Right kidney (tissue), 1 donor: Measurements from ENCODE around the gene RMP24.
A peak's percentile ranks its signal among the peaks of the same experiment; 100 is the strongest.
"Not testable (repeated sequence)": the region's sequence is repeated elsewhere in the genome, so short reads cannot be mapped to it uniquely, and the experiment has no call there.

Experiments used
- DNase-seq: peaks from one replicate; pipeline ENCODE4 v3.0.0-alpha.2; 2016

RMP24 gene

GRCh38 chr18:35972197-35973000 is at the start of gene RMP24:
TSS of gene RMP24 (plus strand) at chr18:35972679.
- DNase-seq: peak; percentile 97

GRCh38 chr18:35923939-35924684 is 48.4 kb upstream of the RMP24 start:
- no peak for DNase-seq

DNA sequence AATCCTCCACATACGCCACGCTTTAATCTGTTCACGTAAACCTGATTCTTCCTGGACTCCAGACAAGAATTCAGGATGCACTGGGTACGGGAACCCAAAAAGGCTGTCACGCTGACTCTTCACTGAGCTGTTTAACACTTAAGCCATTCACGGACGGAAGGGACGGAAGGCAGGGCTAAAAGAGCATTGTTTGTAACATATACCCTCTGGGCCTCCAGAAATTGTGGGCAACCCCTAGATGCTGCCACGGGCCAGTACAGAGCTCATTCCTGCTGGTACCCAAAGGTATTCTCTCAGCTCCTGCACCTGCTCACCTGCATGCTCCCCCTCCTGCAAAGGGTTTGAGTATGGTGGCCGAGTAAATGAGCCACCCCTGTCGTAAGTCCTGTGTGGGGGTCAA is 45.6 kb upstream of the RMP24 start:
- DNase-seq: no peak

DNA sequence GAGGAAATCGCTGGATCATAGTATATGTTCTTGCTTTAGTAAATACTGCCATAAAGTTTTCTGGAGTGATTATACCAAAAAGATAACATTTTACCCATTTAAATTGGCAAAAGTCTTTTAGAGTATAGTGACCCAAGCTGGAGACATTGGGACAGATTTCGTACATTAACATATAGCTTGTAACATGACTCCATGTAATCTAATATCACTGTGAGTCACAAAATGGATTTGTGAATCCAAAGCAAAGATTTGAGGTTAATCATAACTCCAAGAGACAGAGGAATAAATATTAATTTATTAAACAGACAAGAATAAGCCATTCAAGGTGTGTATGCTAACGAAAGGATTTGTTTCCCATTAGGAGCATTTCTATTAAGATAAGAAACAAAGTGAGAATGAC is 45.0 kb upstream of the RMP24 start:
- no peak for DNase-seq

DNA sequence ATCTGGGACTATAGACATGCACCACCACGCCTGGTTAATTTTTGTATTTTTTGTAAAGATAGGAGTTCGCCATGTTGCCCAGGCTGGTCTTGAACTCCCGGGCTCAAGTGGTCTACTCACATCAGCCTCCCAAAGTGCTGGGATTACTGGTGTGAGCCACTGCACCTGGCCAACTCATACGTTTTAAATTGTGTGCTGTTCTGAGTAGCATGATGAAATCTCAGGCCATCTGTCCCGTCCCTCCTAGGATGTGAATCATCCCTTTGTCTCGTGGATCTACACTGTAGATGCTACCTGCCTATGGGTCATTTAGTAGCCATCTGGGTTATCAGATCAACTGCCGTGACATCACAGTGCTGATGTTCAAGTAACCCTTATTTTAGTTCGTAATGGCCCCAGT is 38.5 kb upstream of the RMP24 start:
- no peak for DNase-seq

DNA sequence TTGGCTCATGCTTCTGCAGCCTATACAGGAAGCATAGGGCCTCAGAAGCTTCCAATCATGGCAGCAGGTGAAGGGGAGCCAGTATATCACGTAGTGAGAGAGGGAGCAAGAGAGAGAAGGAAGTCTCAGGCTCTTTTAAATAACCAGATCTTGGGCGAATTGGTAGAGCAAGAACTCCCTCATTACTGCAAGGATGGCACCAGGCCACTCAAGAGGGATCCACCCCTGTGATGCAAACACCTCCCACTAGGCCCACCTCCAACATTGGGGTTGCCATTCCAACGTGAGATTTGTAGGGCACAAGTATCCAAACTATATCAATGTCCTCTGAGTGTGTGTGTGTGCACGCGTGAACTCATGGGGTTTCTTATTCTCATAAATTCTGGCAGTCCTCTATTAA is 37.6 kb upstream of the RMP24 start:
- no peak for DNase-seq

DNA sequence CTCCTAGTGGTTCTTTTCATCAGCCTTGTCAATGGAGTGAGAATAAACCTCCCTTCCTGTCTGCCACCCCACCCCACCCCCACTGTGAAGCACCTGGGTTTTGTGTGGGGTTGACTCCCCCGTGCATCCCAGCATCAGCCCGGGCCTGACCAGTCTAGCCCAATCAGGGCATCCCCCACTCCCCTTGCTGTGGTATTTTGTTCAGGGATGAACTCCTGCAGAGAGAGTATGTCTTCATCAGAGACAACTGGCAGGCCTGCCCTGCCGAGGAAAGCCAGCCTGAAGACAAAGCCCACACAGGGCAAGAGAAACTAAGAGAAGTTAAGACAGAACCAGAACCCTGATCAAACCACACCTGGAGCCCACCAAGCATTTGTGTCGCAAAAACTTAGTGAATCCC is 36.7 kb upstream of the RMP24 start:
- no peak for DNase-seq

DNA sequence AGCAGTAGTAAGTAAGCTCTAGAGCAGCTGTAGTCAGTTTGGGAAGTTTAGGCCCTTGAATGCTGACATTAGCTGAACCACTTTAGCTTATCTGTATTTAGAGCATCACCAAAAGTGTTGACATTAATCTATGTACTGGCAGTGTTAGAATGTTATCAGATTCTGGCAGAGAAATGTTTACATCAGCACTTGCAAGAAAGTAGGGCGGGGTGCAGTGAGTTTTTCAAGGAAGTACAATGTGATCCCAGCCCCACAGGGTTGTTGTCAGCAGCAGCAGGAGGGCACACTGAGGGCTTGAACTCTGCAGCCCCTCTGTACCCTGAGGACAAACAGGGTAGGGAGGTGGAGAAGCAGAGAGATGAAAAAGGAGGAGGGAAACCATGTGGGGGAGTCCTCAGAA is 35.5 kb upstream of the RMP24 start:
- no peak for DNase-seq

DNA sequence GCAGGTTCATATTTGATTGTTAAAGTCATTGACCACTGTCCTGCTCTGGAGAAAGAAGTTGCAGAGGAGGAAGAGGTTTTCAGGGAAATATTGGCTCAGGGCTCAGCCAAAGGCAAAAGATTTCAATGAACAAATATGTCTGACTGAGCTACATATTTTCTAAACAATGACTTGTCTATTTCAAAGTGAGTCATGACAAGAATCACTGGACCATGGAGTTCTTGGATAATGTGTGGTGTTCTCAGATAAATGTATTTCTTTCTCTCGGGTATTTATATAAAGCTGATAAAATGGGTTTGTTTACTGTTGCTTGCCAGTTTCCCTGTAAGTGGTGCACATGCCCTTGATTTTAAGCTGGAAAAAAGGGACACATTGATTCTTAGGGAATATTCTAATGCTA is 34.3 kb upstream of the RMP24 start:
- no peak for DNase-seq

GRCh38 chr18:35938562-35938961 is 33.9 kb upstream of the RMP24 start:
- no peak for DNase-seq

DNA sequence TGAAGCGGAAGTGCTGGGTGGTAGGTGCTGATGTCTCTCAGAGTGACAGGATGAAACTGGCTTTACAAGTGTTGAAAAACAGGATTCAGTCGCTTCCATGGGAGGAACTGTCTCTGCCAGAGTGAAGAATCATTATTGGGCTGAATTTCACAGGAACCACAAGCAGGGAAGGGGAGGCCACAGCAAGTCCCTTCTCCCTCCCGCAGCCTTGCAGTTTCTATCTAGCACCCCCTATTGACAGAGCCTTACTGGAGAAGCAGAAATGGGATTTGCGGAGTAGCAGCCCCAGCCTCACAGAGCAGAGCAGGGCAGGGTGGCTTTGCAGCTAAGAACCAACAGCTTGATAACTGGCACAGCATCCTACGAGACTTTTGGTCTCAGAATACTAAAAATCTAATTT is 33.3 kb upstream of the RMP24 start:
- DNase-seq: no peak

DNA sequence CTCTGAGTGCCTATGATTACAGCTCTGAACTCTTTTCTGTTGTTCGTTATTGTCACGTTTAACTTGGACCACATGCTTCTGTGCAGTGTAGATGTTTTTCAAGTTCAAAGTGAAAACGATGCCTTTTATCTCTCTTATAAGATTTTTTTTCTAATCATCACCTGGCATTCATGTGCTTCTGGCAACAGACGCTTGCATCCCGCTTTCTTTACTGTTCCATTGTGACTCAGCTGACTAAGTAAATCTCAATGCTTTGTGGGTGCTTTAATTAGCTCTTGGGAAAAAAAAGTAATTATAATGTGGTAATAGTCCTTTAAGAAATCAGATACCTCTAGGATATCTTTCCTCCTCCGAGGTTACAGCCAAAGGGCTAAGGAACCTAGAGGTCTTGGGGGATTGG is 31.2 kb upstream of the RMP24 start:
- DNase-seq: no peak

GRCh38 chr18:35942133-35942532 is 30.3 kb upstream of the RMP24 start:
- DNase-seq: no peak

- no peak for DNase-seq
Observed at GRCh38 chr18:35942661-35943060, 29.8 kb upstream of the RMP24 start.

- no peak for DNase-seq
Observed at GRCh38 chr18:35948080-35948479, 24.4 kb upstream of the RMP24 start.

- DNase-seq: no peak
Observed at GRCh38 chr18:35949090-35949489, 23.4 kb upstream of the RMP24 start.

- DNase-seq: peak; percentile 87
Observed at GRCh38 chr18:35949903-35950627, 22.4 kb upstream of the RMP24 start.

- DNase-seq: no peak
Observed at GRCh38 chr18:35950628-35950982, 21.9 kb upstream of the RMP24 start.

GRCh38 chr18:35953688-35954087 is 18.8 kb upstream of the RMP24 start:
- no peak for DNase-seq

GRCh38 chr18:35956226-35956625 is 16.3 kb upstream of the RMP24 start:
- no peak for DNase-seq

- no peak for DNase-seq
Observed at GRCh38 chr18:35962320-35962719, 10.2 kb upstream of the RMP24 start.

DNA sequence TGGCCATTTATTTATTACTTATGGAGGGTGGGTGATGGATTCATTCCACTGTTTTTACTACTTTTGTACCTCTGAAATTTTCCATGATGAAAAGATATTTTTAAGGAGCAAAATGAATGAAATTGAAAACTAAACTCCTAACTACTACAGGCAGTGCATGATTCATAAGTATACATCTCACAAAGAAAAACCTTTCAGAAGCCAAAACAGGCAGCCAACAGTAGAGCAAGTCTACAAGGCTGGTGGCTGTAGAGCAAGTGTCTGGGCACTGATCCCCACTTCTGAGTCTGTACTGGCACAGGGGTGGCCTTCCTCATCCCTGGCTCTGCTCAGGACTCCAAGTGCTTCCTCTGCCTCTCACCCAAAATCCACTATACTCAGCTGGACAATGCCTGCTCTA is 8.2 kb upstream of the RMP24 start:
- DNase-seq: no peak

DNA sequence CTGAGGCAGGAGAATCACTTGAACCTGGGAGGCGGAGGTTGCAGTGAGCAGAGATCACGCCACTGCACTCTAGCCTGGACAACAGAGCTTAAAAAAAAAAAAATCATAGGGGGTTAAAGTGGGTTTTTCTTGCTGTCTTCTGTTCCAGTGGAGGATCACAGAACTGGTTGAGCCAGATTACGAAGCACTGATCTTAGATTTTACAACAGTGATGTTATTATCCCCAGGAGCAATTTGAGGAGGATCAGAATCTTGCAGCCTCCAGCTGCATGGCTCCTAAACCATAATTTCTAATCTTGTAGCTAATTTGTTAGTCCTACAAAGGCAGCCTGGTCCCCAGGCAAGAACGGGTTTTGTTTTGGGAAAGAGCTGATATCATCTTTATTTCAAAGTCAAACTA is 4.6 kb upstream of the RMP24 start:
- not testable (repeated sequence) for DNase-seq
